CD8-positive, alpha-beta memory T cell (primary cell): Measurements from ENCODE around the gene APOL3. TPM values are rescaled to one million over a fixed set of nuclear protein-coding genes. Genes with fewer than 3 reads are reported as not detected.
"Not testable (repeated sequence)": the region's sequence is repeated elsewhere in the genome, so short reads cannot be mapped to it uniquely, and the experiment has no call there.

ENCODE experiments used
- CTCF ChIA-PET: fragments of 350-600 bp; sonication (Branson Sonifier 250); formaldehyde crosslinking; loops from one replicate; lab custom pipeline; 2021; ENCODE audit warnings: antibody characterized with exemption; lab: Charles Lee
- POLR2A ChIA-PET: fragments of 350-600 bp; sonication (Branson Sonifier 250); formaldehyde crosslinking; loops from one replicate; lab custom pipeline; 2021; ENCODE audit warnings: antibody characterized with exemption; lab: Charles Lee
- DNase-seq, 5 donors: peaks; one replicate each; pipeline versions ENCODE4 v3.0.0 to v3.0.0-alpha.2; 2020 to 2022; ENCODE audit warnings: mixed read lengths in 1 of 5
- H3K27ac ChIP-seq: one replicate; pipeline ENCODE4 v1.7.0; 2013; ENCODE audit warnings: low read depth, mild to moderate bottlenecking, low read length, moderate library complexity
- H3K27me3 ChIP-seq: 2 replicates; pipeline ENCODE4 v1.7.0; 2013; ENCODE audit warnings: low read length, mild to moderate bottlenecking; ENCODE audit not compliant: insufficient read depth, poor library complexity, severe bottlenecking
- H3K36me3 ChIP-seq: 2 replicates; pipeline ENCODE4 v1.7.0; 2013; ENCODE audit warnings: mild to moderate bottlenecking, low read length, moderate library complexity; ENCODE audit not compliant: insufficient read depth
- H3K4me1 ChIP-seq: 2 replicates; pipeline ENCODE4 v1.7.0; 2013; ENCODE audit warnings: mild to moderate bottlenecking, low read length, moderate library complexity; ENCODE audit not compliant: insufficient read depth
- H3K4me3 ChIP-seq: 2 replicates; pipeline ENCODE4 v1.7.0; 2013; ENCODE audit warnings: mild to moderate bottlenecking, low read length
- H3K9me3 ChIP-seq: 2 replicates; pipeline ENCODE4 v1.7.0; 2013; ENCODE audit warnings: mild to moderate bottlenecking, low read length
- H3K27ac Mint-ChIP-seq, 8 donors: one replicate each; pipeline ENCODE4 v1.8.0; 2020 to 2021; ENCODE audit warnings: mixed read lengths in 8 of 8, mild to moderate bottlenecking in 6 of 8, inconsistent platforms in 3 of 8, moderate library complexity in 3 of 8
- H3K27me3 Mint-ChIP-seq, 2 donors: one replicate each; pipeline ENCODE4 v1.8.0; 2020 to 2021; ENCODE audit warnings: mixed read lengths in 2 of 2, mild to moderate bottlenecking in 1 of 2, moderate library complexity in 1 of 2
- H3K36me3 Mint-ChIP-seq, 3 donors: one replicate each; pipeline ENCODE4 v1.8.0; 2020 to 2021; ENCODE audit warnings: mixed read lengths in 3 of 3, inconsistent platforms in 1 of 3, mild to moderate bottlenecking in 1 of 3
- H3K4me1 Mint-ChIP-seq, 3 donors: one replicate each; pipeline ENCODE4 v1.8.0; 2020 to 2021; ENCODE audit warnings: mixed read lengths in 3 of 3, inconsistent platforms in 1 of 3, mild to moderate bottlenecking in 1 of 3
- H3K4me3 Mint-ChIP-seq, 7 donors: one replicate each; pipeline ENCODE4 v1.8.0; 2020 to 2021; ENCODE audit warnings: mixed read lengths in 7 of 7, mild to moderate bottlenecking in 6 of 7, moderate library complexity in 4 of 7, inconsistent platforms in 2 of 7
- H3K9me3 Mint-ChIP-seq, 5 donors: one replicate each; pipeline ENCODE4 v1.8.0; 2020 to 2022; ENCODE audit warnings: mixed read lengths in 5 of 5, mild to moderate bottlenecking in 3 of 5, moderate library complexity in 2 of 5, inconsistent platforms in 1 of 5
- polyA plus RNA-seq: library from polyadenylated mRNA; unstranded; fragments of 300-500 nt; fragmentation: Illumina TruSeq; gene quantifications from one replicate; pipeline ENCODE4 v1.2.3, GENCODE V29; 2021
- total RNA-seq, 2 experiments: library from RNA; stranded (reverse); gene quantifications; one replicate each; pipeline ENCODE4 v1.2.3, GENCODE V29; 2021

APOL3 gene
- total and polyA plus RNA-seq, 3 experiments from 2014 or later, result 43.1 to 102 (median 48.3) TPM

- DNase-seq, H3K9me3 Mint-ChIP-seq, H3K9me3 ChIP-seq, H3K27me3 Mint-ChIP-seq, H3K27me3 ChIP-seq, H3K36me3 ChIP-seq, H3K36me3 Mint-ChIP-seq, H3K4me1 ChIP-seq, H3K4me3 ChIP-seq, POLR2A ChIA-PET, H3K4me3 Mint-ChIP-seq, CTCF ChIA-PET, H3K27ac ChIP-seq: not testable (repeated sequence)
- peak overlapping the region in 2 of 8 donors; percentile 19 to 66 for H3K27ac Mint-ChIP-seq
- peaks cover 9 to 15% (median 13%) of the 10 kb centered on the region in 3 donors for H3K4me1 Mint-ChIP-seq
Measured at GRCh38 chr22:36120621-36121351, 39.8 kb downstream of the APOL3 start.

- Histone ChIP-seq H3K4me1 (no peaks in the 10 kb centered on the region), H3K4me3 (no peak overlapping the region), H3K27me3 (no peaks in the 10 kb centered on the region), H3K27ac (no peak overlapping the region), H3K9me3 (no peaks in the 10 kb centered on the region), H3K36me3 (no peaks in the 10 kb centered on the region)
- H3K36me3 Mint-ChIP-seq, result no peaks in the 10 kb centered on the region
- ChIA-PET POLR2A (no interaction called here), CTCF (no interaction called here)
- peaks cover 0 to 3% of the 10 kb centered on the region in 2 donors for H3K27me3 Mint-ChIP-seq
- no peak overlapping the region for H3K4me3 Mint-ChIP-seq
- no peaks in the 10 kb centered on the region for H3K4me1 Mint-ChIP-seq
- no peak for DNase-seq
- no peaks in the 10 kb centered on the region for H3K9me3 Mint-ChIP-seq
- no peak overlapping the region for H3K27ac Mint-ChIP-seq
Measured at GRCh38 chr22:36117053-36117554, 43.5 kb downstream of the APOL3 start.

GRCh38 chr22:36116127-36116526 lies 44.4 kb downstream of the APOL3 start:
- no peak overlapping the region for H3K4me3 Mint-ChIP-seq
- no peaks in the 10 kb centered on the region for H3K4me1 Mint-ChIP-seq
- peak overlapping the region in 1 of 8 donors; percentile 26 for H3K27ac Mint-ChIP-seq
- Histone ChIP-seq H3K4me1 (no peaks in the 10 kb centered on the region), H3K27me3 (no peaks in the 10 kb centered on the region), H3K36me3 (no peaks in the 10 kb centered on the region), H3K9me3 (no peaks in the 10 kb centered on the region), H3K27ac (no peak overlapping the region), H3K4me3 (no peak overlapping the region)
- ChIA-PET CTCF (no interaction called here), POLR2A (no interaction called here)
- no peaks in the 10 kb centered on the region for H3K9me3 Mint-ChIP-seq
- no peak for DNase-seq
- no peaks in the 10 kb centered on the region for H3K36me3 Mint-ChIP-seq
- peaks cover 0 to 4% of the 10 kb centered on the region in 2 donors for H3K27me3 Mint-ChIP-seq

GRCh38 chr22:36113121-36113520 lies 47.4 kb downstream of the APOL3 start:
- Mint-ChIP-seq H3K36me3 (no peaks in the 10 kb centered on the region), H3K4me1 (no peaks in the 10 kb centered on the region), H3K9me3 (no peaks in the 10 kb centered on the region), H3K27ac (peak overlapping the region in 1 of 8 donors; percentile 73), H3K27me3 (peaks cover 5 to 11% of the 10 kb centered on the region in 2 donors), H3K4me3 (no peak overlapping the region)
- DNase-seq, result no peak
- Histone ChIP-seq H3K9me3 (no peaks in the 10 kb centered on the region), H3K36me3 (no peaks in the 10 kb centered on the region), H3K27ac (no peak overlapping the region), H3K4me1 (no peaks in the 10 kb centered on the region), H3K27me3 (no peaks in the 10 kb centered on the region), H3K4me3 (no peak overlapping the region)
- ChIA-PET CTCF (interaction anchor here (2.2 kb wide), 1 partner anchor 47 kb away, joined by 7 read pairs; no protein-coding TSS in a partner anchor), POLR2A (no interaction called here)

- Histone ChIP-seq H3K9me3 (no peaks in the 10 kb centered on the region), H3K27ac (no peak overlapping the region), H3K4me3 (no peak overlapping the region), H3K27me3 (no peaks in the 10 kb centered on the region), H3K4me1 (no peaks in the 10 kb centered on the region), H3K36me3 (no peaks in the 10 kb centered on the region)
- Mint-ChIP-seq H3K36me3 (no peaks in the 10 kb centered on the region), H3K9me3 (no peaks in the 10 kb centered on the region), H3K4me3 (no peak overlapping the region), H3K27ac (no peak overlapping the region), H3K27me3 (peaks cover 10 to 20% of the 10 kb centered on the region in 2 donors), H3K4me1 (no peaks in the 10 kb centered on the region)
- no peak for DNase-seq
- CTCF ChIA-PET, result interaction anchor here (1.6 kb wide), 1 partner anchor 13 kb away, joined by 4 read pairs; no protein-coding TSS in a partner anchor
- POLR2A ChIA-PET, result no interaction called here
Measured at GRCh38 chr22:36111316-36111715, 49.2 kb downstream of the APOL3 start.

GRCh38 chr22:36110306-36110881 lies 50.2 kb downstream of the APOL3 start:
- Histone ChIP-seq H3K4me1 (no peaks in the 10 kb centered on the region), H3K9me3 (no peaks in the 10 kb centered on the region), H3K4me3 (no peak overlapping the region), H3K36me3 (no peaks in the 10 kb centered on the region), H3K27ac (no peak overlapping the region), H3K27me3 (no peaks in the 10 kb centered on the region)
- H3K36me3 Mint-ChIP-seq, result no peaks in the 10 kb centered on the region
- no peak for DNase-seq
- H3K9me3 Mint-ChIP-seq, result no peaks in the 10 kb centered on the region
- ChIA-PET POLR2A (no interaction called here), CTCF (interaction anchor here (1.6 kb wide), 1 partner anchor 14 kb away, joined by 4 read pairs; no protein-coding TSS in a partner anchor)
- H3K4me3 Mint-ChIP-seq, result no peak overlapping the region
- H3K27me3 Mint-ChIP-seq, result peaks cover 14 to 27% of the 10 kb centered on the region in 2 donors
- H3K4me1 Mint-ChIP-seq, result no peaks in the 10 kb centered on the region
- H3K27ac Mint-ChIP-seq, result no peak overlapping the region

GRCh38 chr22:36107436-36107835 lies 53.1 kb downstream of the APOL3 start:
- no peak for DNase-seq
- no peaks in the 10 kb centered on the region for H3K36me3 Mint-ChIP-seq
- no peaks in the 10 kb centered on the region for H3K4me1 ChIP-seq
- no peaks in the 10 kb centered on the region for H3K9me3 ChIP-seq
- ChIA-PET POLR2A (no interaction called here), CTCF (no interaction called here)
- H3K4me1 Mint-ChIP-seq, result no peaks in the 10 kb centered on the region
- no peaks in the 10 kb centered on the region for H3K9me3 Mint-ChIP-seq
- H3K4me3 Mint-ChIP-seq, result no peak overlapping the region
- no peak overlapping the region for H3K4me3 ChIP-seq
- H3K27ac ChIP-seq, result no peak overlapping the region
- no peak overlapping the region for H3K27ac Mint-ChIP-seq
- H3K27me3 Mint-ChIP-seq, result peaks cover 23 to 48% of the 10 kb centered on the region in 2 donors
- no peaks in the 10 kb centered on the region for H3K27me3 ChIP-seq
- no peaks in the 10 kb centered on the region for H3K36me3 ChIP-seq

- H3K9me3 ChIP-seq, result no peaks in the 10 kb centered on the region
- ChIA-PET CTCF (no interaction called here), POLR2A (no interaction called here)
- no peaks in the 10 kb centered on the region for H3K27me3 ChIP-seq
- no peaks in the 10 kb centered on the region for H3K4me1 ChIP-seq
- no peaks in the 10 kb centered on the region for H3K36me3 ChIP-seq
- Mint-ChIP-seq H3K4me3 (no peak overlapping the region), H3K27me3 (peaks cover 23 to 52% of the 10 kb centered on the region in 2 donors), H3K4me1 (no peaks in the 10 kb centered on the region), H3K9me3 (no peaks in the 10 kb centered on the region), H3K27ac (peak overlapping the region in 1 of 8 donors; percentile 1), H3K36me3 (no peaks in the 10 kb centered on the region)
- no peak overlapping the region for H3K27ac ChIP-seq
- no peak overlapping the region for H3K4me3 ChIP-seq
- DNase-seq, result no peak
Measured at GRCh38 chr22:36106910-36107309, 53.6 kb downstream of the APOL3 start.
